Anterior cingulate cortex (tissue), 58 donors: ENCODE results near the gene NBPF1.
"Not testable (repeated sequence)": the region's sequence is repeated elsewhere in the genome, so short reads cannot be mapped to it uniquely, and the experiment has no call there.

Source experiments
- DNase-seq, 58 donors: peaks; one replicate each; lab custom pipeline; 2025; lab: John Stamatoyannopoulos, UW

NBPF1 gene

DNA sequence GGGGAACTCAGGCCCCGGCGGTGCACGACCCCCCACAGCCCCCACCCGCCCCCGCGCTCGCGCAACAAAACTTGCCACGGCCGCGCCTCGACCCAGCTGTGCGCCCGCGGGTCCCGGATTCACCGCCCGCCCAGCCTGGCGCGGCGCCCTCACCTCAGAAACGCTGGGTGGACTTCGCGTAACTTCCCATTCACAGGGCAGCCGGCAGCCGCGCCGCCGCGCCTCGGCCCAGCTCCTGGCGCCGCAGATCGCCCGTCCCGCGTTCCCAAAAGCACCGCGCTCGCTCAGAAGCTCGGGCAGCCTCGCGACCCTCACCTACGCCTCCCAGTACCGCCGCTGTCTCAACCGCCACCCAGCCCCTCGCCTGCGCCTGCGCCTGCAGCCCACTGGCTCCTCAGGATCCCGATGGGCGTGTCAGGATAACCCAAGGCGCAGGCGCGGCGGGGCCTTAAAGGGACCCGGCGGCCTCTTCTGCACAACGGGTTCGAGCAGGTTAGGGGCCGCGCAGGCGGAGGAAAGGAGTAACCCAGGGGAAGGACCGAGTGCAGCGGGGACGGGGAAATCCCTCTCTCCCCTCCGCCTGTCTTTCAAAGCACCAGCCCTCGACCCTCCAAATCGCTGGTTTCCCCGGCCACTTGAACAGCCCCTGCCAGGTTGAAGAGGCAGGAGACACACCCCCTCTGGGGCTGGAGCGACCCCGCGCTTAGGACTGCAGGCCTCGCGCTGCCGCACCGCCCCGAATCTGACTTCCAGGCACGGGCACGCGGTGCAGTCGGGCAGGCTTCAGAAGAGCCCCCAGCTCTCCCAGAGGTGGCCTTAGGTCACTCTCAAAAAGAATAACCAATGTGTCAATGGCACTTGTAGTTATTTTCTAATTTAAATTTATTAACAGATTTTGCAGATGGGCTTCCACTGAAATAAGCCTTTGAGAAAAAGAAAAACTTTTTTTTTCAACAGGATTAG lies at the start of gene NBPF1:
Gene NBPF1, minus strand, starts transcription at position 380 of the 963 bp plus-strand sequence.
- DNase-seq: peak; percentile 91 to 100 (median 99)

DNA sequence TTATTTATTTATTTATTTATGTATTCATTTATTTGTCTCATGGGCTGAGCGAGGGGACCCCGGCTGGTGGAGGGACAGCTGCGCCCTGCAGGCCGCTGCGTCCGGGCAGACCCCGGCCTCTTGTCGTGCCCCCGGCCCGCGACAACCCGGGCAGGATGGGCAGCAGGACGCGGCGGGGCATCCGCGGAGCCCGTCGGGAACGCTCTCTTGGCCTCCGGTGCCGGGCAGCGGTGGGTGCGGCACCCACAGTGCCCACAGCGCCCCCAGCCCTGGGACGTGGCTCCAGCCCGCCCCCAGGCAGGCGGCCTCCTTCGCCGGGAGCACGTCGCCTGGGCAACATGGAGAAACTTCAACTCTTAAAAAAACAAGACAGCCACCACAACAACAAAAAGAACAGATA lies 44.9 kb upstream of the NBPF1 start:
- DNase-seq: not testable (repeated sequence)

DNA sequence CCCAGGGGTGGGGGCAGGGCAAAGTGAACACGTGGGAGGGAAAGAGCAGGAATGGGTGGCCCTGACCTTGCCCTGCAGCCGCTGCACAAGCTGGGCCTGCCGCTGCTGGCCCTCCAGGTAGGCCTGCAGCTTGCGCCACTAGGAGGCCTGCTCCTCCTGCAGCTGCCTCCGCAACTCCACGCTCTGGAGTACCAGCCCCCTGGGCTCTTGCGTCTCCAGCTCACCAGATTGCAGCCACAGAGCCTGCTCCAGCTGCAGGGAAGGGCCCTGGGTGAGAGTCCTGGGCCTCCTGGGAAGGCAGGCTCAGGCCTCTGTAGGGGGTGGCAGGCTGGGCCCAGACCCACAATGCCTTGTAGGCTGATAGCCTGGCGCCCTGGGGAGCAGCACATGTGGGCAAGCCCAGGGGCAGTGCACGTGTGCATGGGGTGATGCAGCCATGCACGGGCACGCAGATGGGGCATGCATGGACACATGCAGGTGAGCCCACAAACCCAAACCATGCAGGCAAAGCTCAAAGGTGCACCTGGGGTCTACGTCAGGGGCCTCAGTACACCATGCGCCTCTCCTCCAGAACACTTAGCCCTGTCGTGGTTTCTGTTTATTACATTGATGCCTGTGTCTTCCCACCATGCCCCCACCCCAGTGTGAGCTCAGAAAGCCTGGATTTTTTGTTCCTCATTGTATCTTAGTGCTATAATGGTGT lies 43.8 kb upstream of the NBPF1 start:
- DNase-seq: not testable (repeated sequence)

DNA sequence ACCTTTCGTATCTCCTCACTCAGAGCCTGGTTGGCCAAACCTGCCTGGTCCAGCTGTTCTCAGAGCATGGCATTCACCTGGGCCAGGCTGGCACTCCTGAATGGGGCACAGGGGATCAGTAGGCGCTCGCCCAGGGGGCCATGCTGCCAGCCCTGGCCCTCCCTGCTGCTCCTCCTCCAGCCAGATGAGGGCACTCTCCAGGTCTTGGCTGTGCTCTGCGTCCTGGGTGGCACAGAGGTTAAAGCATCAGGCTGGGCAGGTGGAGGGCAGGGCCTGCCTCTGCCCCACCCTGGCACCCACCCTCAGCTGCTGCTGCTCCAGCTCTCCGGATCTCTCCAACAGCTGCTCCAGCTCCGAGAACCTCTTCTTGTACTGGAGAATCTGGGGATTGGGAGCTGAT lies 43.2 kb upstream of the NBPF1 start:
- DNase-seq: not testable (repeated sequence)

DNA sequence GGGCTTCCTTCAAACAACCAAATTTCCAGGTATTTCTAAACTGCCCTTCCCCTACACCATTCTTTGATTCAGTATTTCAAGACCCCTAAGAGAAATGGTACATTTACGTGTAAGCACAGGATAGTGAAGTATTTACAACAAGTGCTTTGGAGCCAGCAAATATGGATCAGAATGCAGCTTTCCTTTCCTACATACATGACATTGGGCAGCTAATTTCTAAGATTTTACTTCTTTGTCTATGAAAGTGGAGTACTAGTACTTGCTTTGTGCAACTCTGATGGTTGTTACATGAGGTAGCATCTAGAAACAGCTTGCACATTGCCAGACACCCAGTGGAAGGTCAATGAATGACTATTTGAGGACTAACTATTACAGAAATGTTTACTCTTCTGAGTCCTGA lies 38.2 kb upstream of the NBPF1 start:
- not testable (repeated sequence) for DNase-seq

DNA sequence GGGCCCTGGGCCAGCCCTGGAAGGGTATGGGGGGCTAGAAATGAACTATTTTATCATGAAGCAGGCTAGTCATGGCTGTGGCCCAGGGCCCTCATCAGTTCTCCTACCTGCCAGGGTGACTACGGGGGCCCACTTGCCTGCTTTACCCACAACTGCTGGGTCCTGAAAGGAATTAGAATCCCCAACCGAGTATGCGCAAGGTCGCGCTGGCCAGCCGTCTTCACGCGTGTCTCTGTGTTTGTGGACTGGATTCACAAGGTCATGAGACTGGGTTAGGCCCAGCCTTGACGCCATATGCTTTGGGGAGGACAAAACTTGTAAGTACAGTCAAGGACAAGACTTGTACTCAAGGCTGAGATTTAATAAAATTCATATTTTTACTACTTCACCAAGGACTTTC lies 36.6 kb upstream of the NBPF1 start:
- DNase-seq: not testable (repeated sequence)

- DNase-seq: not testable (repeated sequence)
Measured at GRCh38 chr1:16649390-16649789, 36.0 kb upstream of the NBPF1 start.

DNA sequence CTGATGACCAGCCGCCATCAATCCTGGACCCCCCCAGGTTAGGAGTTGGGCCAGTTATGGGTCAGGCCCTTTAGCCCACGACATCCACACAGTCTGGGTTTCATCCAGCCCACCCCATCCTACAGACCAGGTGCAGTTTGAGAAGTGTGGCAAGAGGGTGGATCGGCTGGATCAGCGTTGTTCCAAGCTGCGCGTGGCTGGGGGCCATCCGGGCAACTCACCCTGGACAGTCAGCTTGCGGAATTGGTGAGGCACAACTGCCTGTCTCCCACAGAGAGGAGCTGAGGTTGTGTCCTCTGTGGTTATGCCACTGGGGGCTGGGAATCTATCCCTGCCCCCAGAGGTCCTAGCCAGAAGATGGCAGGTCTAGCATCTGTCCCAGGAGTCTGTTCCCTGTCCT lies 35.4 kb upstream of the NBPF1 start:
- not testable (repeated sequence) for DNase-seq

DNA sequence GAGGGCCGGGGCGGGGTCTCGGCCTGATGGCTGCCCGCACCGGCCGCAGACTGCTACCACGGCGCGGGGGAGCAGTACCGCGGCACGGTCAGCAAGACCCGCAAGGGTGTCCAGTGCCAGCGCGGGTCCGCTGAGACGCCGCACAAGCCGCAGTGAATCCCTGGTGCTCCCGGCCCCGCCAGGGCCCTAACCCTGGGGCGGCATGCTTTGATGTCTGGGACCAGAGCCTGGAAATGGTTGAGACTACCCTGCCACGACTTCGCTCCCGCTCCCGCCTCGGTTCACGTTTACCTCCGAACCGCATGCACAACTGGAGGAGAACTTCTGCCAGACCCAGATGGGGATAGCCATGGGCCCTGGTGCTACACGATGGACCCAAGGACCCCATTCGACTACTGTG lies 34.9 kb upstream of the NBPF1 start:
- DNase-seq: not testable (repeated sequence)

DNA sequence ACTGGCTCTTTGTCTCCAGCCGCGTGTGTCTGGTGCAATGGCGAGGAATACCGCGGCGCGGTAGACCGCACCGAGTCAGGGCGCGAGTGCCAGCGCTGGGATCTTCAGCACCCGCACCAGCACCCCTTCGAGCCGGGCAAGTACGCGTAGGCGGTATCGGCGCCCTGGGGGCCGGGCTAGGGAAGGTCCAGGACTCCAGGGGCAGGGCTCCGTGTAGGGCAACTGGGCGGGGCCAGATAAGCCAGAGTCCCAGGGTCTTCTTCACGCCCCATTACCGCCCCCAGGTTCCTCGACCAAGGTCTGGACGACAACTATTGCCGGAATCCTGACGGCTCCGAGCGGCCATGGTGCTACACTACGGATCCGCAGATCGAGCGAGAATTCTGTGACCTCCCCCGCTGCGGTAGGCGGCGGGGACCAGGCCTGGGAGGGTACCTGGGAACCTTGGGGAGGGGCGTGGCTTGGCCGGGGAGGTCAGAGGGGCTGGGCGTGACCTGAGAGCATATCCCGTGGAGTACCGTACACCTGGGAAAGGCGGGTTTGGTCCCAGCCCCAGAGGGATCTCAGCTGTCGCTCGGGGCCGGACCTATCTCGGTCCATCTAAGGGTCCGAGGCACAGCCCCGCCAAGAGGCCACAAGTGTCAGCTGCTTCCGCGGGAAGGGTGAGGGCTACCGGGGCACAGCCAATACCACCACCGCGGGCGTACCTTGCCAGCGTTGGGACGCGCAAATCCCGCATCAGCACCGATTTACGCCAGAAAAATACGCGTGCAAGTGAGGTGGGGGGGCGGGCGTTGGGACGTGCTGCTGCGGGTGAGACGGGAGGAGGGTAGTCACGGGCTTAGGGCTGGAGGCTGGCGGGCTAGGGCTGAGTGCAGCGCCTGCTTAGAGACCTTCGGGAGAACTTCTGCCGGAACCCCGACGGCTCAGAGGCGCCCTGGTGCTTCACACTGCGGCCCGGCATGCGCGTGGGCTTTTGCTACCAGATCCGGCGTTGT lies 34.1 kb upstream of the NBPF1 start:
- DNase-seq: not testable (repeated sequence)

DNA sequence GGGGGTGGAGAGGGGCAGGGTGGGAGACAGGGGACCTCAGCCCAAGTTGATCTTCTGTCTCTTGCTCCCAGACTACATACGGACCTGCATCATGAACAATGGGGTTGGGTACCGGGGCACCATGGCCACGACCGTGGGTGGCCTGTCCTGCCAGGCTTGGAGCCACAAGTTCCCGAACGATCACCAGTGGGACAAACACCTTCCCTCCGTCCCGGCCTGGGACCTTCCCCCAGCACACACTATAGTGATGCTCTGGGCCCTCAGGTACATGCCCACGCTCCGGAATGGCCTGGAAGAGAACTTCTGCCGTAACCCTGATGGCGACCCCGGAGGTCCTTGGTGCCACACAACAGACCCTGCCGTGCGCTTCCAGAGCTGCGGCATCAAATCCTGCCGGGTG lies 33.4 kb upstream of the NBPF1 start:
- DNase-seq: not testable (repeated sequence)

DNA sequence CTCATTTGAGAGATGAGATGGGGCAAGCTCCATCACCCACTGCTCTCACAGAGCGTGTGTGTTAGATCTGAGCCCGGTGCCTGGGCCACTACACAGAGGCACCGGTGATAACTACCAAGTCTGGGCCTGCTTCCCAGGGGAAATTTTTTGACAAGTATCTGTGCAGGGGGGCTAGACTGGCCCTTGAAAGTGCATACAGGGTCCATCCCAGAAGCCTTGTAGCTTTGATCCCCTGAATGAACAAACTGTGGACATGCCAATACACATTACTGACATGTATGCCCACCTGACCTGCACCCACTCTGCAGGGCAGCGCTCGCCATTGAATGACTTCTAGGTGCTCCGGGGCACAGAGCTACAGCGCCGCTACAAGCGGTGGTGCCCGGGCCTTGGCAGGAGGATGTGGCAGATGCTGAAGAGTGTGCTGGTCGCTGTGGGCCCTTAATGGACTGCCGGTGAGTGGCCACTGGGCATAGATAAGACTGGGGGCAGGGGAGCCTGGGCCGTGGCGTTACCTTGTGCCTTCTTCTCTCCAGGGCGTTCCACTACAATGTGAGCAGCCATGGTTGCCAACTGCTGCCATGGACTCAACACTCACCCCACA lies 32.8 kb upstream of the NBPF1 start:
- DNase-seq: not testable (repeated sequence)

DNA sequence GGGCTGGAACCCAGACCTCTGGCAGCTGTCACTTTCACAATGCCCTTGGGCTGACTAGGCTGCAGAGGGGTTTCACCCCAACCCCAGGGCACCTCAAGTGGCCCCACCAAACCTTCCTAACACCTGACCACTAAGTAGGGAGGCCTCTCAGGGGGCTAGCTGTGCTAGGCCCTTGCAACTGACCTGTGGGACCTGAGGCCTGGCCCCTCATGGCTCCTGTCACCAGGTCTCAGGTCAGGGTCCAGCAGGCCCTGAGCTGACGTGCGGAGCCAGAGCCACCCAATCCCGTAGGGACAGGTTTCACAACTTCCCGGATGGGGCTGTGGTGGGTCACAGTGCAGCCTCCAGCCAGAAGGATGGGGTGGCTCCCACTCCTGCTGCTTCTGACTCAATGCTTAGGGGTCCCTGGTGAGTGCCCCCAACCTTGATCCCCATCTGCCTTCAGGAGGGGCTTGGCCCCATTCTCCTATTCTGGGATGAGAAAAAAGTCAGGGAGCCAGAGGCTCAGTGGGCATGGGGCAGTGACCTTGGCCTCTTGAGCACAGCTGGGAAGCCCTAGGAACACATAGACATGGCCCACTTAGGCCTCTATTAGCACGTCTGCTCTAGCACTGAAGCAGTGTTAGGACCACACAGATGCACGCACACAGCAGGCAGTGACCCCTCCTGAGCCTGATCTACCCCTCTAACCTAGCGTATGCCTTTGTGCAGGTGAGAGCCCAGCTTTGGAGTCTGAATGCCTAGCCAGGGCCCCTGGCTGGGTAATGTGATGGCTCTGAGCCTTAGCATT lies 32.1 kb upstream of the NBPF1 start:
- DNase-seq: peak in 1 of 58 donors; percentile 41

- peak; percentile 75 to 100 (median 98) for DNase-seq
Measured at GRCh38 chr1:16644482-16645270, 31.3 kb upstream of the NBPF1 start.

DNA sequence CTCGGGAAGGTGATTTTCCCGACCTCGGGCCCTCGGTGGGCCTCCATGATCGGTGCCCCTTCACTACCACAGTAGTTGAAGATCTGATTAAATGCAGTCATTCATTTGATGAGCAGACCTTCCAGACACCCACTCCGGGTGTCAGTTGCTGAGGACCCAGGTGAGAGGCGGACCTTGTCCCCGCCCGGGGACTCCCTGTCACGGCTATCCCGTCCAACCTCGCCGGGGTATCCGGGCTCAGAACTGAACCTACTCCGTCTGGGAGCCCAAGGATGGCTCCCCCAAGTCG lies 30.8 kb upstream of the NBPF1 start:
- peak in 1 of 58 donors; percentile 76 for DNase-seq

GRCh38 chr1:16643476-16644192 lies 30.3 kb upstream of the NBPF1 start:
- DNase-seq: peak in 1 of 58 donors; percentile 74

- DNase-seq: not testable (repeated sequence)
Measured at GRCh38 chr1:16643001-16643411, 29.6 kb upstream of the NBPF1 start.
